H9 (cell line): Measurements from ENCODE around the gene PLD1. TPM values are rescaled to one million over a fixed set of nuclear protein-coding genes. Genes with fewer than 3 reads are reported as not detected.

Experiments used
- DNase-seq: peaks from one replicate; pipeline ENCODE4 v3.0.0-alpha.2; 2017
- H2AFZ ChIP-seq: one replicate; pipeline ENCODE4 v1.6.1; 2013; ENCODE audit warnings: mild to moderate bottlenecking, low read length, control low read depth, moderate library complexity
- H2AK5ac ChIP-seq: 2 replicates; pipeline ENCODE4 v1.6.1; 2013; ENCODE audit warnings: low read length, control low read depth, mixed read lengths; ENCODE audit not compliant: insufficient read length
- H2BK120ac ChIP-seq: one replicate; pipeline ENCODE4 v1.6.1; 2013; ENCODE audit warnings: low read depth, mild to moderate bottlenecking, low read length, control low read depth, inconsistent platforms; ENCODE audit not compliant: poor library complexity, severe bottlenecking
- H2BK12ac ChIP-seq: 2 replicates; pipeline ENCODE4 v1.6.1; 2013; ENCODE audit warnings: low read length, control low read depth, mixed read lengths, low read depth; ENCODE audit not compliant: insufficient read length
- H2BK15ac ChIP-seq: 2 replicates; pipeline ENCODE4 v1.6.1; 2013; ENCODE audit warnings: low read depth, low read length, control low read depth
- H2BK20ac ChIP-seq: one replicate; pipeline ENCODE4 v1.6.1; 2013; ENCODE audit warnings: low read depth, mild to moderate bottlenecking, low read length, control low read depth, inconsistent platforms; ENCODE audit not compliant: poor library complexity, severe bottlenecking
- H2BK5ac ChIP-seq: 2 replicates; pipeline ENCODE4 v1.6.1; 2013; ENCODE audit warnings: low read length, control low read depth, mixed read lengths; ENCODE audit not compliant: insufficient read length
- H3K14ac ChIP-seq: 2 replicates; pipeline ENCODE4 v1.6.1; 2013; ENCODE audit warnings: low read length, control low read depth; ENCODE audit not compliant: insufficient read depth
- H3K18ac ChIP-seq: 2 replicates; pipeline ENCODE4 v1.6.1; 2013; ENCODE audit warnings: low read depth, mild to moderate bottlenecking, mixed read lengths, low read length, control low read depth; ENCODE audit not compliant: insufficient read length
- H3K23ac ChIP-seq: 2 replicates; pipeline ENCODE4 v1.6.1; 2013; ENCODE audit warnings: low read length, control low read depth, mixed read lengths, low read depth; ENCODE audit not compliant: insufficient read length
- H3K23me2 ChIP-seq: 2 replicates; pipeline ENCODE4 v1.6.1; 2013; ENCODE audit warnings: low read depth, mild to moderate bottlenecking, mixed read lengths, low read length, control low read depth; ENCODE audit not compliant: insufficient read length, poor library complexity, severe bottlenecking
- H3K27ac ChIP-seq: 2 replicates; pipeline ENCODE4 v1.5.1; 2013; ENCODE audit warnings: low read length, control low read depth, mixed read lengths, low read depth; ENCODE audit not compliant: insufficient read length
- H3K27me3 ChIP-seq: 2 replicates; pipeline ENCODE4 v1.6.1; 2013; ENCODE audit warnings: low read length, control low read depth, inconsistent platforms; ENCODE audit not compliant: insufficient read depth
- H3K4ac ChIP-seq: 2 replicates; pipeline ENCODE4 v1.6.1; 2013; ENCODE audit warnings: low read depth, mild to moderate bottlenecking, control low read depth, inconsistent platforms, low read length, moderate library complexity
- H3K4me1 ChIP-seq: 2 replicates; pipeline ENCODE4 v1.6.1; 2013; ENCODE audit warnings: low read length, control low read depth, inconsistent platforms; ENCODE audit not compliant: insufficient read depth
- H3K4me2 ChIP-seq: 2 replicates; pipeline ENCODE4 v1.6.1; 2013; ENCODE audit warnings: low read length, control low read depth, mixed read lengths; ENCODE audit not compliant: insufficient read length, insufficient read depth
- H3K56ac ChIP-seq: 2 replicates; pipeline ENCODE4 v1.6.1; 2013; ENCODE audit warnings: low read depth, mild to moderate bottlenecking, mixed read lengths, low read length, control low read depth; ENCODE audit not compliant: insufficient read length
- H3K79me1 ChIP-seq: 2 replicates; pipeline ENCODE4 v1.6.1; 2013; ENCODE audit warnings: low read depth, mild to moderate bottlenecking, moderate library complexity, low read length, control low read depth, inconsistent platforms; ENCODE audit not compliant: insufficient read depth, poor library complexity, severe bottlenecking
- H3K79me2 ChIP-seq: 2 replicates; pipeline ENCODE4 v1.6.1; 2013; ENCODE audit warnings: low read length, control low read depth, inconsistent platforms; ENCODE audit not compliant: insufficient read depth
- H3K9ac ChIP-seq: 2 replicates; pipeline ENCODE4 v1.6.1; 2013; ENCODE audit warnings: low read length, control low read depth, mixed read lengths; ENCODE audit not compliant: insufficient read length; ENCODE audit errors: extremely low read depth
- H3K9me3 ChIP-seq: one replicate; pipeline ENCODE4 v1.6.1; 2013; ENCODE audit warnings: low read depth, low read length, inconsistent platforms; ENCODE audit not compliant: control insufficient read depth
- H3T11ph ChIP-seq: one replicate; pipeline ENCODE4 v1.6.1; 2013; ENCODE audit warnings: mild to moderate bottlenecking, low read length, control low read depth, inconsistent platforms
- H4K20me1 ChIP-seq: one replicate; pipeline ENCODE4 v1.6.1; 2013; ENCODE audit not compliant: control insufficient read depth, insufficient read length, insufficient read depth
- H4K5ac ChIP-seq: 2 replicates; pipeline ENCODE4 v1.6.1; 2013; ENCODE audit warnings: low read depth, mild to moderate bottlenecking, mixed read lengths, low read length, control low read depth; ENCODE audit not compliant: insufficient read length
- H4K8ac ChIP-seq: replicated peaks from 2 replicates; pipeline ENCODE4 v1.6.1; 2013; ENCODE audit warnings: low read length, control low read depth, mixed read lengths, low read depth; ENCODE audit not compliant: insufficient read length
- H4K91ac ChIP-seq: 2 replicates; pipeline ENCODE4 v1.6.1; 2013; ENCODE audit warnings: low read depth, mild to moderate bottlenecking, moderate library complexity, mixed read lengths, low read length, control low read depth; ENCODE audit not compliant: insufficient read length
- H3K27ac Mint-ChIP-seq, 3 experiments: 2 replicates in 2 of 3; 3 replicates in 1 of 3; pipeline ENCODE4 v1.8.0; 2020 to 2021; ENCODE audit warnings: mixed read lengths in 3 of 3, mild to moderate bottlenecking in 1 of 3, moderate library complexity in 1 of 3
- H3K27me3 Mint-ChIP-seq: 2 replicates; pipeline ENCODE4 v1.8.0; 2021; ENCODE audit warnings: low read depth, mild to moderate bottlenecking, moderate library complexity, mixed read lengths
- H3K36me3 Mint-ChIP-seq, 3 experiments: 2 replicates in 2 of 3; 3 replicates in 1 of 3; pipeline ENCODE4 v1.8.0; 2020 to 2021; ENCODE audit warnings: low read depth in 3 of 3, mixed read lengths in 3 of 3; ENCODE audit not compliant: insufficient read depth in 1 of 3
- H3K4me1 Mint-ChIP-seq, 2 experiments: 2 replicates each; pipeline ENCODE4 v1.8.0; 2020; ENCODE audit warnings: mixed read lengths in 2 of 2
- H3K4me3 Mint-ChIP-seq, 2 experiments: 2 replicates in 1 of 2; 3 replicates in 1 of 2; pipeline ENCODE4 v1.8.0; 2020 to 2021; ENCODE audit warnings: mild to moderate bottlenecking in 2 of 2, mixed read lengths in 2 of 2, moderate library complexity in 1 of 2
- H3K9me3 Mint-ChIP-seq, 2 experiments: 2 replicates in 1 of 2; 3 replicates in 1 of 2; pipeline ENCODE4 v1.8.0; 2020; ENCODE audit warnings: mild to moderate bottlenecking in 2 of 2, mixed read lengths in 2 of 2, moderate library complexity in 1 of 2
- CTCF ChIP-seq: fragments of 200-600 bp; sonication (generic); conservative IDR thresholded peaks from 3 replicates; pipeline ENCODE4 v1.8.0; 2021; ENCODE audit warnings: antibody characterized with exemption, mild to moderate bottlenecking
- WGBS: extraction: QIAGEN DNeasy Blood & Tissue Kit; methylation state at CpG from one replicate; pipeline ENCODE4 v1.1.7; 2013; ENCODE audit warnings: missing lambda C conversion rate, low lambda C conversion rate, mixed read lengths; ENCODE audit not compliant: insufficient read length; ENCODE audit errors: extremely low coverage; 5-methylcytosine and 5-hydroxymethylcytosine counted together
- total RNA-seq: library from RNA; stranded (reverse); gene quantifications from 2 replicates; pipeline ENCODE4 v1.2.1, GENCODE V29; 2021

Gene PLD1
- total RNA-seq, 1 experiment from 2014 or later: 1.8 TPM

GRCh38 chr3:171636666-171637065 is 173.6 kb downstream of the PLD1 start:
- no CpG with 5 or more reads among the region's 1 CpG for WGBS
- H3K79me2 ChIP-seq: no peaks in the 10 kb centered on the region
- TF ChIP-seq CTCF: no peak
- no peaks in the 10 kb centered on the region for H3K27me3 Mint-ChIP-seq
- H3T11ph ChIP-seq: no peak overlapping the region
- H2BK12ac ChIP-seq: no peak overlapping the region
- peaks cover 5 to 9% of the 10 kb centered on the region in 2 experiments; a peak in 1 of 5 replicates for H3K9me3 Mint-ChIP-seq
- H4K8ac ChIP-seq: no peak overlapping the region
- no peak overlapping the region for H3K14ac ChIP-seq
- no peaks in the 10 kb centered on the region for H3K9me3 ChIP-seq
- H2BK15ac ChIP-seq: no peak overlapping the region
- H4K20me1 ChIP-seq: no peaks in the 10 kb centered on the region
- peaks cover 0 to 2% of the 10 kb centered on the region in 2 experiments; a peak in 1 of 4 replicates for H3K4me1 Mint-ChIP-seq
- no peak overlapping the region for H3K23ac ChIP-seq
- no peaks in the 10 kb centered on the region for H3K79me1 ChIP-seq
- no peak overlapping the region for H2AFZ ChIP-seq
- no peak for DNase-seq
- no peak overlapping the region for H3K27ac ChIP-seq
- peaks cover 0 to 10% (median 0%) of the 10 kb centered on the region in 3 experiments; a peak in 1 of 7 replicates for H3K36me3 Mint-ChIP-seq
- H3K56ac ChIP-seq: no peak overlapping the region
- H2BK120ac ChIP-seq: no peak overlapping the region
- no peak overlapping the region for H2BK5ac ChIP-seq
- no peaks in the 10 kb centered on the region for H3K27me3 ChIP-seq
- no peak overlapping the region for H3K4me2 ChIP-seq
- no peak overlapping the region for H3K4me3 Mint-ChIP-seq
- H3K18ac ChIP-seq: no peak overlapping the region
- no peak overlapping the region for H4K5ac ChIP-seq
- H3K23me2 ChIP-seq: no peaks in the 10 kb centered on the region
- H3K4ac ChIP-seq: no peak overlapping the region
- no peak overlapping the region for H3K27ac Mint-ChIP-seq
- no peak overlapping the region for H4K91ac ChIP-seq
- H3K4me1 ChIP-seq: no peaks in the 10 kb centered on the region
- no peak overlapping the region for H2BK20ac ChIP-seq
- no peak overlapping the region for H3K9ac ChIP-seq
- no peak overlapping the region for H2AK5ac ChIP-seq
